ENCODE data around the gene CITED2. TPM values are rescaled to one million over a fixed set of nuclear protein-coding genes. Genes with fewer than 3 reads are reported as not detected.

CITED2 gene
- total RNA-seq, 4 donors from 2014 or later = 53.4 to 260 (median 159) TPM

DNA sequence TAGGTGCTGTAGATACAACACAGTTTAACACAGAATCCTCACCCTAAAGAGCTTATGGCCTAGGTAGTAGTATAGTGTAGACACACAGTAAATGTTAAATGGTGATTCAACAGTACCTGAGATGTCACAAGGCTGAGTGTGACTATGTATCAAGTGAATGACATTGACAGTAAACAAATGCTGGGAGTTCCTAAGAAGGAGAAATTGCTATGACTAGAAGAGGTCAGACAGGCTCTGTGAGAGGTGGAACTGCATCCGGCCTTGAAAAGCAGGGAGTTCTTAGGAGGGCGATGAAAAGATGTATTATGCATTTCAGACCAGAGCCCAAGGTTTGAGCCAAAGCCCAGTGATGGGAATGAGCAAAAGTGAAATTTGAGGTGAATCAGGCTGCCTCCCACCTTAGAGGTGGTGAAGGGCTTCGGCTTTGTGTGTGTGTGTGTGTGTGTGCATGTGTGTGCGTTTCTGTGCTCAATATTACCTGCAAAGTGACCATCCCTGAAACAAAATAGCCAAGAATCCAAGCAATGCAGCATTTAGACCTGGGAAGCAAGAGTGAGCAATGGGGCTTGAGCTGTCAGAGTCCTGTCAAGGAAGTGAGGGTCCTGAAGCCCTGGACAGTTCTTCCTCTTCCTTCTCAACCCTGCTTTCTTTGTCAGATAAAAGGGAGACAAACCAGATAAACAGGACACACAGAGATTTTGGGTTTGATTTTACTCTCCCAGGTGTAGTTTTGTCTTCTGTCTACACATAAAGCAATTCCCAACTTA is 32.3 kb upstream of the CITED2 start:
- H3K27ac ChIP-seq = no peak overlapping the region

DNA sequence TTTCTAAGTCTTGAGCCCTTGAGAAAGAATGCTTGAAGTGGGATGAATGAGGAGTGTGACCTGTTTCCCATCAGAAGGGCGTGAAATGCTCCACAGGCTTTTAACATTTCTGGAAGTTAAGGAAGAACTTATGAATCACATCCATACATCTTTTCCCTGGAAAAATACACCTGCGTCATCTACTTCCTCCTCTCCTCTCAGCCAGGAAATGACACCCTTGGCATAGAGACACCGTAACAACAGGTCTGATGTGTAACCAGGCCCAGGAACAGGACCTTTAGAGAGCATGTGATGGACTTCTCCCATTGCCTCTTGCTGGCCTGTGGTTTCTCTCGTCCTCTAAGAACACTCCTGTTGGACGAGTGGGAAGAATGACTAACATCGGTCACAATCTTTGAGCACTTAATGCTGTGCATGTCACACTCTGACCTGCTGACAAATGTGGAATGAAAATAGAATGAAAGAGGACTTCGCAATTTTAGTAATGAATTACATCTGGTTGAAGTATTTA is 28.5 kb upstream of the CITED2 start:
- Histone ChIP-seq H3K9me3 (no peaks in the 10 kb centered on the region), H3K4me3 (no peak overlapping the region), H3K27ac (no peak overlapping the region), H3K27me3 (no peaks in the 10 kb centered on the region), H3K36me3 (no peaks in the 10 kb centered on the region), H3K4me1 (no peaks in the 10 kb centered on the region)
- peak in 1 of 2 donors; percentile 23 for DNase-seq
- intact Hi-C loops (cut with DNase I; ENCODE audit: low total_unique reads) = no loop called here
- TF ChIP-seq, protein P1, sequence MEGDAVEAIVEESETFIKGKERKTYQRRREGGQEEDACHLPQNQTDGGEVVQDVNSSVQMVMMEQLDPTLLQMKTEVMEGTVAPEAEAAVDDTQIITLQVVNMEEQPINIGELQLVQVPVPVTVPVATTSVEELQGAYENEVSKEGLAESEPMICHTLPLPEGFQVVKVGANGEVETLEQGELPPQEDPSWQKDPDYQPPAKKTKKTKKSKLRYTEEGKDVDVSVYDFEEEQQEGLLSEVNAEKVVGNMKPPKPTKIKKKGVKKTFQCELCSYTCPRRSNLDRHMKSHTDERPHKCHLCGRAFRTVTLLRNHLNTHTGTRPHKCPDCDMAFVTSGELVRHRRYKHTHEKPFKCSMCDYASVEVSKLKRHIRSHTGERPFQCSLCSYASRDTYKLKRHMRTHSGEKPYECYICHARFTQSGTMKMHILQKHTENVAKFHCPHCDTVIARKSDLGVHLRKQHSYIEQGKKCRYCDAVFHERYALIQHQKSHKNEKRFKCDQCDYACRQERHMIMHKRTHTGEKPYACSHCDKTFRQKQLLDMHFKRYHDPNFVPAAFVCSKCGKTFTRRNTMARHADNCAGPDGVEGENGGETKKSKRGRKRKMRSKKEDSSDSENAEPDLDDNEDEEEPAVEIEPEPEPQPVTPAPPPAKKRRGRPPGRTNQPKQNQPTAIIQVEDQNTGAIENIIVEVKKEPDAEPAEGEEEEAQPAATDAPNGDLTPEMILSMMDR (IDR thresholded peaks at IDR 0.05) = no peak

More for the DNA sequence above, 32.3 kb upstream of the CITED2 start:
- no peaks in the 10 kb centered on the region for H3K4me1 ChIP-seq
- no peaks in the 10 kb centered on the region for H3K9me3 ChIP-seq
- no peaks in the 10 kb centered on the region for H3K36me3 ChIP-seq
- no peaks in the 10 kb centered on the region for H3K27me3 ChIP-seq
- H3K4me3 ChIP-seq = no peak overlapping the region
- TF ChIP-seq, protein P1 (IDR thresholded peaks at IDR 0.05) = no peak
- TF ChIP-seq POLR2A (IDR thresholded peaks at IDR 0.05) = no peak
- DNase-seq = no peak
- intact Hi-C loops (cut with DNase I; ENCODE audit: low total_unique reads) = no loop called here

DNA sequence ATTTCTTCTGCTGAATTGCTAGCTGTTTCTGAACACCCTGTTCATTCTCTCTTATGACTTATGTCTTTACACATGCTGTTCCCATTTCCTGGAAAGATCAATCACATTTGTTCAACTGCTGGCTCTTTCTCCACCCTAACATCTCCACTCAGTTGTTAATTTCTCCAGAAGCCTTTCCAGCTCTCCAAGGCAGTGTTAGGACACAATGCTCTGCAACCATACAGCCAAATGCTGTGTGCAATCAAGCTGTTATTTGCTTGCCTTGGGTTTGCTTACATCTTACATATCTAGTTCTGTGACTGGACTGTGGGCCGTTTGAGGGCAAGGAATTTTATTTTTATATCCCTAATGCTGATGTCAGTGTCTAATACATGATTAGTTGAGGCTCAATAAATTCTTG is 24.2 kb upstream of the CITED2 start:
- Histone ChIP-seq H3K27ac (no peak overlapping the region), H3K27me3 (no peaks in the 10 kb centered on the region), H3K4me1 (no peaks in the 10 kb centered on the region), H3K9me3 (no peaks in the 10 kb centered on the region), H3K4me3 (no peak overlapping the region), H3K36me3 (no peaks in the 10 kb centered on the region)
- TF ChIP-seq POLR2A (IDR thresholded peaks at IDR 0.05) = no peak
- TF ChIP-seq, protein P1 (IDR thresholded peaks at IDR 0.05) = no peak
- no peak for DNase-seq
- intact Hi-C loops (cut with DNase I; ENCODE audit: low total_unique reads) = no loop called here

DNA sequence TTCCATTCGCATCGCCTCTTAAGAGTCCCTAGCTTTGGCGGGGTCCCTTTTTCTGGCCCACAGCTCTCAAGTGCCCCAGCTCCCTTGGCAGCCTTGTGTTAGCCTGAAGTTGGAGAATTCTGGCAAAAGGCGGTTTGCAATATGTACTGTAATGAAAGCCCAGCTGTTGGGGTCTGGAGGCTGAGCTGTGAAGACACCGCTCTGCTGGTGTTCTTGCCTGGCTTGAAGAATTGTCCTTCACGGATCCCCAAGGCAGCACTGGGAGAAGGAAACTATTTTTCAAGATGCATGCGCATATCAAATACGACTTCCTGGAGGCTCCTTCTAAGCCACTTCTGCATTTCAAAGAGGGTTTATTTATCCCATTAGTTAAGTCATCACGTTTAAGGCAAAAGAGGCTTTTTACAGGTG is 21.4 kb upstream of the CITED2 start:
- H3K4me1 ChIP-seq = no peaks in the 10 kb centered on the region
- H3K27ac ChIP-seq = no peak overlapping the region
- no peaks in the 10 kb centered on the region for H3K36me3 ChIP-seq
- DNase-seq = no peak
- intact Hi-C loops (cut with DNase I; ENCODE audit: low total_unique reads) = no loop called here
- TF ChIP-seq POLR2A (IDR thresholded peaks at IDR 0.05) = no peak
- TF ChIP-seq, protein P1 (IDR thresholded peaks at IDR 0.05) = no peak
- no peaks in the 10 kb centered on the region for H3K27me3 ChIP-seq
- no peaks in the 10 kb centered on the region for H3K9me3 ChIP-seq
- no peak overlapping the region for H3K4me3 ChIP-seq

DNA sequence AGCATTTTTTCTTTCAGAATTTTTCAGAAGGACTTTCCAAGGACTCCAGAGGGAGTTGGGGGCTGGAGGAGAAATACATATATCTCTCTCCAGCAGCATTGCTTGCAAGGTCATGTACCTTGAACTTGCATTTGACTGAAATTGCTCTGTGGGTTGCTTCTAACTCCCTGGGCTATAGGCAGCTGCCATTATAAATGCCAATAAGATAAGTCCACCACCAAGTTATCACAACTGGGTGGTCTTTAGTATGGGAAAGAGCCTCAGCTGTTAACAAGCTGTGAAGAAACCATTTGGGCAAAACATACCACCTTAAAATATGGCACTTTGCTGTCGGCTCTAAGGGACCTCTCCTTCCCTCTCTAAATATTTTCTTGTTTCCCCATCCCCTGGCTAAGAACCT is 20.9 kb upstream of the CITED2 start:
- Histone ChIP-seq H3K4me3 (no peak overlapping the region), H3K27ac (no peak overlapping the region), H3K36me3 (no peaks in the 10 kb centered on the region), H3K4me1 (no peaks in the 10 kb centered on the region), H3K27me3 (no peaks in the 10 kb centered on the region), H3K9me3 (no peaks in the 10 kb centered on the region)
- intact Hi-C loops (cut with DNase I; ENCODE audit: low total_unique reads) = no loop called here
- no peak for DNase-seq
- TF ChIP-seq, protein P1 (IDR thresholded peaks at IDR 0.05) = no peak
- TF ChIP-seq POLR2A (IDR thresholded peaks at IDR 0.05) = no peak

Measured in uterus (tissue), 4 donors.